Measurements from ENCODE around the gene NME3.

Gene NME3

DNA sequence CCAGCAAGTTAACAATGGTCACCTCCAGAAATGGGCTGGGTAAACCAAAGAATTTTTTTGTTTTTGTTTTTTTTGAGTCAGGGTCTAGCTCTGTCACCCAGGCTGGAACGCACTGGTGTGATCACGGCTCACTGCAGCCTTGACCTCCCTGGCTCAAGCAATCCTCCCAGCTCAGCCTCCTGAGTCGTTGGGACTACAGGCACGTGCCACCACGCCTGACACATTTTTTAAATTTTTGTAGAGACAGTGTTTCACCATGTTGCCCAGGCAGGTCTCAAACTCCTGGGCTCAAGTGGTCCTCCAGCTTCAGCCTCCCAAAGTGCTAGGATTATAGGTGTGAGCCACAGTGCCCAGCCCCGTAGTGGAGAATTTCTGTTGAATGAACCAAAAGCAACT lies 9.3 kb upstream of the NME3 start:
- DNase-seq (ENCODE audit: low read depth) = no peak

DNA sequence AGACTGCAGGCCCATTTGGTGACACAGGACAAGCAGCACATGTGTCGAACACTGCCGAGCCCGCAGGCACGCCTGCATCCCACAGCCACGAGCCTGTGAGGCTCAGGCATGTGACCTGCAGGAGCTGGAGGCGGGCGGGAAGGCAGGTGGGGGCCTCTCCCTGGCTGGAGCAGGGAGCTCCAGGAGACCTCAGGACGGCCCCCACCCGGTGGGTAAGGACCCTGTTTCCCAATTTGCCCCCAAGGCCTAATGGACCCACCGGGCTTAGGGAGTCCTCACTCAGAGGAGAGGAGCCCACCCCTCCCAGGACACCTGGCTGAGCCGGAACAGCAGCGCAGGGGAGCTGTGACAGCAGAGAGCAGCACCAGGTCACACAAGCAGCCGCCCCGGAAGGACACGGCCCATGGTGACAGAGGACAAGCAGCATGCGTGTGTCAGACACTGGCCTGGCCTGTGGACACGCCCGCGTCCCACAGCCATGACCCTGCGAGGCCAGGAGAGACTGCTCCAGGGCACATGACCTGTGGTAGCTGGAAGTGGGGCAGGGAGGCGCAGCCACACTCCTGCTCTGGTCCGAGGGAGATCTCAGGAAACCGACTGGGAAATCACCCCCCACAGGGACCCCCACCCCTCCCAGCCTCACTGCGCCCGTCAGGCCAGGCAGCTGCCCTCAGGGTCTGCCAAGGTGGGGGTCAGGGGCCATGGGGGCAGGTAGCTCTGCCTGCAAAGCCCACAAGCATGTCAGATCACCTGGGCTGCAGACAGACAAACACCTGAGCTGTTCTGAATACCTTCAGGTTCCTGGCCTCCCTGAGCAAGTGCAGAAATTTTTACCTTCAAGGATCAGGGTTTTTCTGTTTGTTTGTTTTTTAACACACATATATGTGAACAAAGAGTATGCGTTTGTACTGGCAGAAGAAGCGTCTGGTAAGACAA lies 8.7 kb upstream of the NME3 start:
- DNase-seq (ENCODE audit: low read depth) = no peak

DNA sequence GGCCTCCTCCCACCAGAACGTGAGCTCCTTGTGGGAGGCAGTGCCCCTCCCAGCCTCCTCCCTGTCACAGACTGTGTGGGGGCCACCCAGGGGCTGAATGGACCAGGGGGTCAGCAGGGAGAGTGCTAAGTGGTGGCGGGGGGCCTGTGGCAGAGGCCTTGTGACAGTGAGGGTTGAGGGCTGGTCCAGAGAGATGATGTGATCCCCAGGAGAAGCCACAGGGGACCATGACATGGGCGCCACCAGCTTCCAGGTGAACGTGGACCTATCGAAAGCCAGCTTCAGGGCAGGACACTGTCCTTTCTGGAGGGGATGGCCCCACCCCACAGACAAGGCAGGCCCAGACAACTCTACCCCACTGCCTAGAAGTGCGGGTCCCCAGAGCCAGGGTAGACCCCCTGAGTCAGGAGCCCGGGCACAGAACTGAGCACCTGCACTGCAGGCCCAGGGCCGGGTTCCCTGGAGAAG lies 7.9 kb upstream of the NME3 start:
- DNase-seq (ENCODE audit: low read depth) = no peak

DNA sequence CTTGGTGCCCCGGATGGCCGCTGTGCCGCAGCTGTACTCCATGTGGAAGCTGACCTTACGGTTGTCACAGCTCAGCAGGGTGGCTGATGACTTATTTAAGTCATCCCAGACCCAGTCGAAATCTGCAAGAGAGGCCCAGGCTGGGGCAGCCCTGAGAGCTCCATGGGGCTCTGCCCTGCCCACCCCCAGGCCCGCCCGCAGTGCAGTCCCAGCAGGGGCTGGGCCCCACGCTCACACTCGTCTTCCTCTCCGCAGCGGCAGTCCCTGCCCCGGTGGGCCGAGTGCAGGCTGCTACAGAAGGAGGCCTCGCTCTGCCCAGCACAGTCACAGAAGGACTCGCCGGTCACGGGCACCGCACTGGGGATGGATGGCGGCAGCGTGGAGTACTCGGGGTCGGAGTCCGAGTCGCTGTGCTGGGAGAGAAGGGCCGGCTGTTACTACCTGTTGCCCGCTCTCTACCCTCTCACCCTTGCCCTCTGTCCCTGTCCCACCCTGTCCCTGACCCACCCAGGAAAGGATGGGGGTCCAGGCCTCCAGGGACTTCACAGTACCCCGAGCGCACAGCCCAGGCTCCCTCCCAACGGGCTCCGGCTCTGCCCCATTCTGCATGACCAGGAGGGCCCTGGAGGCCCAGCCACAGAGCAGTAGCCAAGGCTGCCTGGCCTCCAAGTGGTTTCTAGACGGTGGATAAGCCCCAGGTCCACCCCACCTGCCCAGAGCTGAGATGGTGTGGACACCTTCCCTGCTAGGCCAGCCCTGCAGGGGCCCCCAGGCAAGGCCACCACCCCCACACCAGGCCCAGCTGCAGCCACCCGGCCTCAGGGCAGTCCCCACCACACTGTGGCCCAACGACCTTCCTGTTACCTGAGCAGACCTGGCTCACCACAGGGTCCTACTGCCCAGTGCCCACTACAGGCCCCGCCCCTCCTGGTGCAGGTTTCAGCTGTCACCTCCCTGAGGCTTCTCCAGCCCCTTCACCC lies 7.1 kb upstream of the NME3 start:
- no peak for DNase-seq (ENCODE audit: low read depth)

DNA sequence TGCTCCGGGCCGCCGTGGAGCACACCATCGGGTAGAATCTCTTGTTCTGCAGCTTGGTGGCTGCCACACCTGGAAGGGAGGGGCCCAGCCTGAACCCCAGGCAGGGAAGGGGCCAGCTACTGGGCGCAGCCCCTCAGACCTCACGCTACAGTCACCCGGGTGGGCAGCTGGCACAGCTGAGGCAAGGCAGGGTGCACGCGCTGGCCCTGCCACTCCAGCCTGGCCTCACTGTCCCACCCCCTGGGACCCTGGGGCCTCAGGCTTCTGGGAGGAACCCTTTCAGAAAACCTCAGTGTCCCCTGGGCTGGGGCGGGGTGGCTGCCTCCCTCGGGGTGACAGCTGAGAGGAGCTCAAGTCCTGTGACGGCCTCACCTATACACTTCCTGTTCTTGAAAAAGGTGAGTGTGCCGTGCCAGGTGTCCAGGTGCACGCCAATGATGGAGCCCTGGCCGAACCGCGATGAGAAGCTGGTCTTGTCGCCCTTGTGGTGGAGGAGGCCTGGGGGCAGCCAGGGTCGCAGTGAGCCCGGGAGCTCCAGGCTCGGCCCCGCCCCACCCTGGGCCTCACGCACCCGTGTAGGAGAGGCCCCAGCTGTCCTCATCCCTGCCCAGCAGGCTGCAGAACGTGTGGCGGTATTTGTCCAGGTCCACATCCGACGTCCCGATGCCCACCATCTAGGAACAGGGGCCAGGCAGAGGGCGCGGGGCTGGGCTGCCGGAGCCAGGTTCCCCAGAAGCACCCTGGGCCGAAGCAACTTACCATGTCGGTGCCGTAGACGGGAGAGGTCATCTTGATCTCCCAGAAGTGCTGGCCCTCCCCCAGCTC lies 6.2 kb upstream of the NME3 start:
- DNase-seq (ENCODE audit: low read depth) = no peak

DNA sequence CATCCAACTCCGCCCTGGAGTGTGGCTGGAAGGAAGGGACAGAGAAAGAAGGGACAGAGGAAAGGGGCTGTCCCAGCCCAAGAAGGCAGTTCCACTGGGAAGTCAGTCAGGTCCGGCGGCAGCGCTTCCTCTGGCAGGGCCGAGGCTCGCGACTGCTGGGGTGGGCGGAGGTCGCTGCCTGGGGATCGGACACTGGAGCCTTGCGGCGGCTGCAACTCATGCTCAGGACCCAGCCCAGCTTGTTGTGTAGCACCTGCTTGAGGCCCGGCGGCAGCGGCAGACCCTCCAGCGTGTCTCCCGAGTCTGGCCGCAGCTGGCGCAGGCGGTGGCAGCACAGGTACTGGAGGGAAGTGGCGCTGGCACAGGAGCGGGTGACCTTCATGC lies 5.6 kb upstream of the NME3 start:
- no peak for DNase-seq (ENCODE audit: low read depth)

DNA sequence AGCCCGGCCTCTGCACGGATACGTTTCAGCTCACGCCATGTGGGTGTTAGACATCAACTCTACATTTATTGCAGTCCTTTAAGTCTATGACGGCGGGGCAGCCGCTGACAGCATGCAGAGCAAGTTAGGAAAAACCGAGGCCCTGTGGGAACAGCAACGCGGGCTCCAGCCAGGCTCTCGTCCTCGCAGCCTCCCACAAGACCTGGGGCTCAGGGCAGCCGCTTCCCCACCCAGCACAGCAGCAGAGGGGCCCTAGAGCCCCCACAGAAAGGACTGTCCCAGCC lies 5.3 kb upstream of the NME3 start:
- DNase-seq (ENCODE audit: low read depth) = no peak

DNA sequence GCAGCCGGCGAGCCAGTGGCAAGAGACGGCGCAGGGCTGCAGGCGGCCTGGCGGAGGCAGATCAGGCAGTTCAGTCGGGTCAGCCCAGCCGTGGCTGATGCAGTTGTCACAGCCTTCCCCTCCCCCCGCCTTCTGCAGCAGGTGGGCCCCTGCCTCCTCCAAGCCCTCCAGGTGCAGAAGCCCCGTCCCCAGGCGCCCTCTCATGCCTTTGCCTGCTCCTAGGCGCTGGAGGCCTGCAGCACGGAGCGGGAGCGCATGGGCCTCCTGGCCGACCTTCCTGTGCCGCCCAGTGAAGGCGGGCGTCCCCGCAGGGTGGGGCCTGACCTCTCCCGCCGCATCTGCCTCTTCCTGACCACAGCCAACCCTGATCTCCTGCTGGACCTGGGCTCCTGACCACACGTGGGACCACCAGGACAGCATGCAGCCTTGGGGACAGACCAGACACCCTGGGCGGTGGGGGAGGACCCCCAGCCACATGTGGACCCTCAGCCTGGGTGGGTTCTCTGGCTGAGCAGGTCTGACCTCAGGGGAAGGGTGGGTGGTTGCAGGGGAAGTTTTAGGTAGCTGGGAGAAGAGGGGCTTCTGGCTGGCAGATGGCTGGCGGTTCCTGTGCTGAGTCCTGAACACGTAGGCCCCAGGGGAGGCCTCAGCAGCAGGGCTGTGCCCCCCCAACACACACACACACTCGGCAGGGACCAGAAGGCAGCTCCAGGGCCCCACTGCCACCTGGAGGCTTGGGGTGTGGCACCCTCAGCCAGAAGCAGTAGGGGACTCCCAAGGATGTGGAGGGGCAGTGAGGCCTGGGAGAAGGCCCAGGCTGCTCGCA lies 4.7 kb upstream of the NME3 start:
- no peak for DNase-seq (ENCODE audit: low read depth)

DNA sequence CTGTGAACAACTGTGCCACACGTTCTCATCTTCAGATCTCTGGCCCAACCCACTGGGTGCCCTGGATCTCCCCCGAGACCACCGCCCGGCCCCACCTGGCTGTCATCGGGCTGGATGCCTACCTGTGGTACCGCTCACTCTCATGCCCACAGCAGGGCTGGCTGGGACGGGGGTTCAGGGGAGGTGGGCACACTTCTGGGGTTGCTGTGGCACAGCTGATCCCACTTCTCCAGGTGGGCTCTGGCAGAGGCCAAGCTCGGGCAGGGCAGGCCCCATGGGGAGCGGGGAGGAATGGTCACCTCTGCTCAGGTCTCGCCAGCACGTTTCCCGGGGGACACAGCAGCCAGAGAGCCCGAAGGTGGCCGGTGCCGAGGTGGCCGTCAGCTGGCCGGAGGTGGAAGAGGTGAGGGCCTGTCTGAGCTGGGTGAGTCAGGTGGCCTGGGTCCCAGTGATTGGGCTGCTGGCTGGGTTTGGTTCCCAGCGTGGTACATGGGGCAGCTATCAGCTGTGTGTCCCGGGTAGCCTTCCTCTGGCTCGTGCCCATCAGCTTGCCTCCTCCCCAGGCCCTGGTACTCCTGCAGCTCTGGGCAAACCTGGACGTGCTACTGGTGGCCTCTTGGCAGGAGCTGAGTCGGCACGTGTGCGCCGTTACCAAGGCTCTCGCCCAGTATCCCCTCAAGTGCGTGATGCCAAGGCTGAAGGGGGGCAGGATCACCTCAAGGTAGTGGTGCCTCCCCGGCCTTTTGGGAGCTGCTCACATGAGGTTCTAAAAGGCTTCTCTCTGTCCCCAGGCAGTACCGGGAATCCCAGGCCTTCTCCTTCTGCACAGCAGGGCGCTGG lies 3.9 kb upstream of the NME3 start:
- DNase-seq (ENCODE audit: low read depth) = no peak

DNA sequence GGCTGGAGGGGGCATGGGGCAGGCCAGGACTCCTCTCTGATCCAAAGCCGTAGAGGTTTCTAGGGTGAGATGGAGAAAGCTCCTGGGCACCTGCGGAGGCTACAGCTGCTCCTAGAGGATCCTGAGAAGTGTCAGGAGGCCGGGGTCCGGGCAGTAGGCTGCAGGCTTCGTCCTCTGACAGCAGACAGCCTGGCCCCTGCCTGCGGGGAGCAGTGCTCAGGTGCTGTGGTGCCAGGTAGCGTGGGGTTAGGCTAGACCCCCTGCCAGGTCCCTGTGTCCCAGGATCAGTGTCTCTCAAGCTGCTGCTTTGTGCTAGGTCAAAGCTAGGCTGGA lies 3.1 kb upstream of the NME3 start:
- no peak for DNase-seq (ENCODE audit: low read depth)

DNA sequence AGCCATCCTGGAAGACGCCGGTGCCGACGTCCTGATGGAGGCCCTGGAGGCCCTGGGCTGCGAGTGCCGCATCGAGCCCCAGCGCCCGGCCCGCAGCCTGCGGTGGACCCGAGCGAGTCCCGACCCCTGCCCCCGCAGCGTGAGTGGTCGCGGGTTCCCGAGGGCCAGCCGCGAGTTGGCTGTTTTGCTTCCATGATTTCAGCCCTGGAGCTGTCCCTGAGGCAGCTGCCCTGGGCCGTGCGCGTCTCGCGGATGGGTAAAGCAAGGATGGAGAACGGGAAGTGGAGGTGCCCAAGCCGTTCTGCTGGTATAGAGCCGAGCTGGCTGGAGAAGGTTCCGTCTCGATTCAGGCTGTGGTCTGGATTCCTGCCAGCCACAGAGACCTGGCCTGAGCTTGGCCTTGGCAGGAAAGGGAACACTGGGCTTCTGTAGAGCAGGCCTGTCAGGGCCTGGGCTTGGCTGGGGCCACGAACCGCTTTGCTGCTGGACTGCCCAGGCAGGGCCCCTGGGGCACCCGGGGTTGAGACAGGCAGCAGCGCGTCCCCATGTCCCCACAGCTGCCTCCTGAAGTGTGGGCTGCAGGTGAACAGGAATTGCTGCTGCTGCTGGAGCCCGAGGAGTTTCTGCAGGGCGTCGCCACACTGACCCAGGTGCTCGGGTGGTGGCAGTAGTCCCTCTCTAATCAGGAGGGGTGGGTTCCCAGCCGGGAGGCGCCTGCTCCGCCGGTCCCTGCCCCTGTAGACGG lies 2.5 kb upstream of the NME3 start:
- no peak for DNase-seq (ENCODE audit: low read depth)

DNA sequence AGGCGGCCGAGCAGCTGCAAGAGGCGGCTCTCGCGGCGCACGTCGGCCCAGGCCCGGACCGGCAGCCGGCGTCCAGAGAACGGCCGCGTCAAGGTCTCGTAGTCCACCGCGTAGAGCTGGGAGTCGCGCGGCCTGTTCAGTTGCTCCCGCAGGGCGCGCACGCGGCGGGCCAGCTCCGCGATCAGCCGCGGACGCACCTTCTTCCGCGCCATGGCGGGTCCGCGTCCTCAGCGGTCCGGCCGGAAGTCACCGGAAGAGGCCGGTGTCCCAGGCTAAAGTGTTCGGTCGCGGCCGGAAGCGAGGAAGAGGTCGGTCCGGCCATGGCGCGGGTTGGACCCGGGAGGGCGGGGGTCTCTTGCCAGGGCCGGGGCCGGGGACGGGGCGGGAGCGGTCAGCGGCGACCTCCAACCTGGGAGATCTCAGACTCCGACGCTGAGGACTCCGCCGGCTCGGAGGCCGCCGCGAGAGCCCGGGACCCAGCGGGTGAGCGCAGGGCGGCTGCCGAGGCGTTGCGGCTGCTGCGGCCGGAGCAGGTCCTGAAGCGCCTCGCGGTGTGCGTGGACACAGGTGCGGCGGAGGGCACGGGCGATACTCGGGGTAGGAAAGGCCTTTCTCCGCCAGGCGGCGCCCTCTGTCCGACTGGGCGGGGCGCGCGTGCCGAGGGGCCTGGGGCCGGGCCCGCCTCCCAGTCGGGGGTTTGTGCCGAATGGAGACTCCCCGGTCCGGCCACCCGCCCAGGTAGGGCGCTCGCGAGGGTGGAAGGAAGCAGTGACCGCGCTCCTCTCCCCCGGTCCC lies 1.8 kb upstream of the NME3 start, which contains the start of gene MRPS34:
Gene MRPS34, minus strand, starts transcription at position 227 of the 795 bp plus-strand sequence. Its CDS starts 15 bp downstream, at position 212.
- no peak for DNase-seq (ENCODE audit: low read depth)

DNA sequence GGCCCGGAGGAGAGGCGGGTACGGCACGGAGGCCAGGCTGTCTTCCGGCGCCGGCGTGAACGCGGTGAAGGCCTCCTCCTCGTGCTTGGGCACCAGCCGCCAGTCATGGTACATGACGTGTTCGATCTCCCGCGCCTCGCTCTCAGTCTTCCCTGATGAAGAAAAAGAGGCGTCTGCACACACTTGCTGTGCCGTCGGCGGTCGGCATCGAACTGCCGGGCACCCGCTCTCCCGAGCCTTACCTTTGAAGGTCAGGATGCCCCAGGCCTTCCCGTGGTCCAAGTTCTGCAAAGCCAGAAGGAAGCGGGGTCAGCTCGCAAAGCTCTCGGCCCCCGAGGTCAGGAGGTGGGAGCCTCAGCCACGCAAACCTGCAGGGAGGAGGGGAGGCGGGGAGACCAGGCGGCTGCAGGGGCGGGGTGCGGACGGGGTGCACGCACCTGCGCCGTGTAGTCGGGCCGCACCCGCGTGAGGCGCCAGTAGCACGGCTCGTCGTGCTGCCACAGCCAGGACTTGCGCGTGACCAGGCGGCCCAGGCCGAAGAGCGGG lies 1.1 kb upstream of the NME3 start, which contains the start of gene EME2:
Gene EME2, plus strand, starts transcription at position 449 of the 546 bp plus-strand sequence. CDS start 418 bp downstream, outside the sequence.
- DNase-seq (ENCODE audit: low read depth) = no peak

DNA sequence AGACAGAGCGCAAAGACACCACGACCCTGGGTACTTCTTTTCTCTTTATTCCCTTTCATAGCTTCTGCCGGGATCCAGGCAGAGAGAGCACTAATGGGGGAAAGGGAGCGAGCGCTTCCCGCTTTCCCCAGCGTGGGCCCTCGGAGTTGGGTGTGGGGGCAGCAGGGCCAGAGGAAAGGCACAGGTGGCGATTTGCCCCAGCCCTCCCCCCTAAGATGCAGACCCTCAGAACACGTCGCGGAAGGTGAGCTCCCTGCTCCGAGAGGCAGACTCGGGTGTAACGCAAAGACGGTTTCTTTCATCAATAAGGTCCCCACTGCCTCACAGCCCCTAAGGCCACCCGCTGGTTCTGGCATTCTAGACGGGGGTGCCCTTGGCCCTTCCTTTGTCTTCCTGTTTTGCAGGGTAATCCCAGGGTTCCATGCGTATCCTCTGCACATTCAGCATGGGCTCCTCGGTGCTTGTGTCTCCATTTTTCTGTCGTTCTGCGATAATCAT lies 570 bp upstream of the NME3 start:
- DNase-seq (ENCODE audit: low read depth) = no peak

DNA sequence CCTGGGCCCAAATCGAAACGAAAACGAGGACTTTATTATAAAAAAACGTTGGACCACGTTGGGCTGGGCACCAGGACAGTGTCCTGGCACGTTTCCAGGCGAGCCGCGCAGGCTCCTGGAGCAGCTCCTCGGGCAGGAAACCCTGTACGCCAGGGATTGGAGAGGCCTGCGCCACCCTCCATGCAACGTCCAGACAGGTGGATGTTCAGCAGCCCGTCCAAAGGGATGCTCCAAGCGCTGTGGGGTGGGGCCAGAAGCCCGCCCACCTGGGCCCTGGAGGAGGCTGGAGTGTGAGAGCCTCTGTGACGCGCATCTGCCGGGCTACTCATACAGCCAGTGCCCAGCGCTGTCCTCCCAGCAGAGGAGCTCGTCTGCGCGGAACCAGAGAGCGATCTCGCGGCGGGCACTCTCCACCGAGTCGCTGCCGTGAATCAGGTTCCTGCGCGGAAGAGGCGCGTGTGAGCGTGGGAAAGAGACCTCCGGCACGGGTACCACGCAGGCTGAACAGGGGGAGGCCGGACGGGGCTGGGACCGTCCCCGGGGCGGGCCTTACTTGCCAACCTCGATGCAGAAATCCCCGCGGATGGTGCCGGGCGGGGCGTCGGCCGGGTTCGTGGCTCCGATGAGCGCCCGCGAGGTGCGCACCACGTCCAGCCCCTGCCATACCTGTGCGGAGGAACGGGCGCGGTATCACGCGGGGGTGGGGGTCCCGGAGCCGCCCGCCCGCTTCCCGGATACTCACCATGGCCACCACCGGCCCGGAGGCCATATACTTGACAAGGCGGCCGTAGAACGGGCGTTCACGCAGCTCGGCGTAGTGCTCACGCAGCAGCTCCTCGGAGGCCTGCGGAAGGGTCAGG lies 785 bp downstream of the NME3 start:
- no peak for DNase-seq (ENCODE audit: low read depth)

DNA sequence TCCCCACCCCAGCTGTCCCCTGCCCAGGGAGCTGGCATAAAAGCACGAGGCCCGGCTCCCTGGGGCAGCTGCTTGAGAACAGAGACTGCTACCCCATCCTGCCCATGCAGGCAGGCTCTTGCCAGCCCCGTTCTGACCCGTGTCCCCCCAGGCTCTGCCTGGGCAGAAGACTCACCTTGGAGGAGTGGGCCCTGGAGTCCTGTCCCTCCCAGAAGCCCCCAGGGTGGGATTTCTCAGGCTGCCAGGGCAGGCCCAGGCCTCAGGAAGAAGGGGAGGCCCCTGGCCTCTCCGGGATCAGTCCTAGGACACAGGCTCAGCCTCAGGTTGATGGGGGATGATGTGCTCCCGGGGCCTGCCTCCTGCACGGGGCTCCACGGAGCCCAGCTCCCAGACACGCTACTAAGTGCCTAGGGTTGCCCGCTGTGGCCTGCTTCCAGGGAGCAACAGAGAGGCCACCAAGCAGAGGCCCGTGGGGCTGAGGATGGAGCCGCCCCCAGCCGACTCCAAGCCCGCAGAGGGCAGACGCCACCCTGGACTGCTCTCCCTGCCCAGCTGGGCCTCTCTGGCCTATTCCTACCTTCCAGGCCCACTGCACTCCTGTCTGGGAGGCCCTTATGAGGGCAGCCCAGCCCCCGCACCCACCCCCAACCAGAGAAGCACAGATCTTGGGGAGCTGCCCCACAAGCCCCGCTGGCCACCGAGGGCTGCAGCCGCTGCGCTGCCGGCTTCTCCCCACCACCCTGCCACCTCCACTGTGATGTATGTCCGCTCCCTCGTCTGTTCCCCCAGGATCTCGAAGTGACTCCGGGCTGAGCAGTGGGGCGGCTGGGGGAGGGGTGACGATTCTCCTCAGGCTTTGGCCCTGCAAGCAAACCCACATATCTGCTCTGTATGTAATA lies 1.7 kb downstream of the NME3 start:
- DNase-seq (ENCODE audit: low read depth) = no peak
